Lower lobe of right lung (tissue), 2 donors: Measurements from ENCODE around the gene BRAF. TPM values are rescaled to one million over a fixed set of nuclear protein-coding genes. Genes with fewer than 3 reads are reported as not detected.

Source experiments
- ATAC-seq, 2 donors: fragments of 200-7000 bp; cut with Tn5 transposase; one replicate each; pipeline ENCODE4 v1.9.1; 2020 to 2022; ENCODE audit warnings: mild to moderate bottlenecking in 2 of 2, moderate library complexity in 2 of 2
- DNase-seq: peaks from one replicate; pipeline ENCODE4 v3.0.0-alpha.2; 2020
- H3K27ac ChIP-seq: fragments of 200-600 bp; one replicate; pipeline ENCODE4 v1.8.0; 2022
- H3K27me3 ChIP-seq: fragments of 200-600 bp; one replicate; pipeline ENCODE4 v1.8.0; 2022; ENCODE audit warnings: low read depth
- H3K36me3 ChIP-seq: fragments of 200-600 bp; one replicate; pipeline ENCODE4 v1.8.0; 2022; ENCODE audit warnings: mild to moderate bottlenecking
- H3K4me1 ChIP-seq: fragments of 200-600 bp; one replicate; pipeline ENCODE4 v1.8.0; 2022
- H3K4me3 ChIP-seq: fragments of 200-600 bp; one replicate; pipeline ENCODE4 v1.8.0; 2022; ENCODE audit warnings: mild to moderate bottlenecking
- H3K9me3 ChIP-seq: fragments of 200-600 bp; one replicate; pipeline ENCODE4 v1.8.0; 2022
- CTCF ChIP-seq: fragments of 200-600 bp; IDR thresholded peaks from one replicate; pipeline ENCODE4 v1.8.0; 2022; ENCODE audit warnings: antibody characterized with exemption, mild to moderate bottlenecking
- intact Hi-C: fragments of 100-400 bp; cut with DNase I; formaldehyde crosslinking; loops from one replicate; pipeline ENCODE4 v1.11.0; 2022
- total RNA-seq: library from RNA; stranded (reverse); fragmentation: NEBNext Ultra II Directional; extraction: Animal tissue kit (Norgen Biotek cat#: 25700); gene quantifications from one replicate; pipeline ENCODE4 v1.2.1, GENCODE V29; 2021
- donor health status: DM: no; HTN: yes; CAD: no; lungs with severe emphysema.

BRAF gene
- total RNA-seq, 1 donor from 2014 or later = 43.0 TPM

- no peak overlapping the region for H3K27ac ChIP-seq
- no peak for DNase-seq
- no peaks in the 10 kb centered on the region for H3K4me1 ChIP-seq
- no peaks in the 10 kb centered on the region for H3K9me3 ChIP-seq
- peaks cover 82% of the 10 kb centered on the region for H3K36me3 ChIP-seq
- H3K4me3 ChIP-seq = no peak overlapping the region
- TF ChIP-seq CTCF = no peak
- H3K27me3 ChIP-seq = no peaks in the 10 kb centered on the region
- ATAC-seq = no peak
- intact Hi-C loops = no loop called here
These were observed 240.4 kb downstream of the BRAF start for GRCh38 chr7:140684066-140684950.

- no peak for TF ChIP-seq CTCF
- Histone ChIP-seq H3K4me1 (no peaks in the 10 kb centered on the region), H3K27ac (no peak overlapping the region), H3K4me3 (no peak overlapping the region), H3K36me3 (peaks cover 81% of the 10 kb centered on the region), H3K9me3 (no peaks in the 10 kb centered on the region), H3K27me3 (no peaks in the 10 kb centered on the region)
- ATAC-seq (no peak), DNase-seq (no peak)
- intact Hi-C loops = no loop called here
These were observed 241.1 kb downstream of the BRAF start for GRCh38 chr7:140683657-140684056.

GRCh38 chr7:140681766-140682165 is 243.0 kb downstream of the BRAF start:
- DNase-seq = no peak
- ATAC-seq = no peak
- intact Hi-C loops = no loop called here

GRCh38 chr7:140680886-140681285 is 243.8 kb downstream of the BRAF start:
- H3K4me1 ChIP-seq = peaks cover 6% of the 10 kb centered on the region
- no peak overlapping the region for H3K4me3 ChIP-seq
- no peak for DNase-seq
- no peaks in the 10 kb centered on the region for H3K27me3 ChIP-seq
- intact Hi-C loops = no loop called here
- no peaks in the 10 kb centered on the region for H3K9me3 ChIP-seq
- H3K36me3 ChIP-seq = peaks cover 60% of the 10 kb centered on the region
- H3K27ac ChIP-seq = no peak overlapping the region
- no peak for ATAC-seq
- TF ChIP-seq CTCF = no peak

More at GRCh38 chr7:140681766-140682165, 243.0 kb downstream of the BRAF start:
- Histone ChIP-seq H3K9me3 (no peaks in the 10 kb centered on the region), H3K27me3 (no peaks in the 10 kb centered on the region), H3K4me3 (no peak overlapping the region), H3K27ac (no peak overlapping the region), H3K36me3 (peaks cover 66% of the 10 kb centered on the region), H3K4me1 (no peaks in the 10 kb centered on the region)
- TF ChIP-seq CTCF = no peak

GRCh38 chr7:140679186-140679585 is 245.5 kb downstream of the BRAF start:
- intact Hi-C loops = no loop called here
- H3K36me3 ChIP-seq = peaks cover 48% of the 10 kb centered on the region

More at GRCh38 chr7:140679186-140679585, 245.5 kb downstream of the BRAF start:
- Histone ChIP-seq H3K4me1 (peaks cover 23% of the 10 kb centered on the region), H3K9me3 (no peaks in the 10 kb centered on the region), H3K27me3 (no peaks in the 10 kb centered on the region), H3K4me3 (no peak overlapping the region), H3K27ac (no peak overlapping the region)
- DNase-seq (no peak), ATAC-seq (no peak)
- TF ChIP-seq CTCF = no peak
